Naive B cell (primary cell): ENCODE results near the gene FAM184A. TPM values are rescaled to one million over a fixed set of nuclear protein-coding genes. Genes with fewer than 3 reads are reported as not detected.

Source experiments
- ATAC-seq, 2 donors: fragments of 150-1000 bp; cut with Tn5 transposase; 2 replicates each; pipeline ENCODE4 v1.10.0; 2021; ENCODE audit warnings: low read depth in 2 of 2, mild to moderate bottlenecking in 2 of 2, moderate library complexity in 2 of 2
- DNase-seq: peaks from one replicate; pipeline ENCODE4 v3.0.0; 2022
- H3K27ac Mint-ChIP-seq, 6 donors: one replicate each; pipeline ENCODE4 v1.8.0; 2020 to 2022; ENCODE audit warnings: mild to moderate bottlenecking in 6 of 6, mixed read lengths in 6 of 6, moderate library complexity in 5 of 6, inconsistent platforms in 2 of 6
- H3K27me3 Mint-ChIP-seq, 3 donors: one replicate each; pipeline ENCODE4 v1.8.0; 2021 to 2022; ENCODE audit warnings: mixed read lengths in 3 of 3, mild to moderate bottlenecking in 1 of 3
- H3K36me3 Mint-ChIP-seq, 2 donors: one replicate each; pipeline ENCODE4 v1.8.0; 2020 to 2022; ENCODE audit warnings: mixed read lengths in 2 of 2, inconsistent platforms in 1 of 2, mild to moderate bottlenecking in 1 of 2
- H3K4me1 Mint-ChIP-seq, 3 donors: one replicate each; pipeline ENCODE4 v1.8.0; 2020 to 2022; ENCODE audit warnings: mixed read lengths in 3 of 3, inconsistent platforms in 1 of 3, mild to moderate bottlenecking in 1 of 3, moderate library complexity in 1 of 3
- H3K4me3 Mint-ChIP-seq, 8 donors: one replicate each; pipeline ENCODE4 v1.8.0; 2020 to 2022; ENCODE audit warnings: mild to moderate bottlenecking in 8 of 8, mixed read lengths in 8 of 8, moderate library complexity in 8 of 8, inconsistent platforms in 2 of 8
- H3K9me3 Mint-ChIP-seq, 7 donors: one replicate each; pipeline ENCODE4 v1.8.0; 2020 to 2022; ENCODE audit warnings: mixed read lengths in 7 of 7, mild to moderate bottlenecking in 5 of 7, inconsistent platforms in 2 of 7, moderate library complexity in 1 of 7
- polyA plus RNA-seq, 6 donors: library from polyadenylated mRNA; unstranded; fragments of 300-500 nt; fragmentation: Illumina TruSeq; gene quantifications; one replicate each; pipeline ENCODE4 v1.2.3, GENCODE V29; 2021; ENCODE audit warnings: low read depth in 6 of 6

Gene FAM184A
- polyA plus RNA-seq, 6 donors from 2014 or later = not detected

GRCh38 chr6:118981884-118982574 lies 96.4 kb downstream of the FAM184A start:
- ATAC-seq (no peak), DNase-seq (no peak)
- Mint-ChIP-seq H3K27ac (no peak overlapping the region), H3K4me3 (no peak overlapping the region), H3K4me1 (no peaks in the 10 kb centered on the region), H3K27me3 (no peaks in the 10 kb centered on the region), H3K36me3 (no peaks in the 10 kb centered on the region), H3K9me3 (no peaks in the 10 kb centered on the region)

GRCh38 chr6:118980063-118980462 lies 98.4 kb downstream of the FAM184A start:
- DNase-seq (no peak), ATAC-seq (no peak)
- no peaks in the 10 kb centered on the region for H3K36me3 Mint-ChIP-seq
- no peaks in the 10 kb centered on the region for H3K9me3 Mint-ChIP-seq
- no peaks in the 10 kb centered on the region for H3K4me1 Mint-ChIP-seq
- H3K4me3 Mint-ChIP-seq = no peak overlapping the region
- no peak overlapping the region for H3K27ac Mint-ChIP-seq
- H3K27me3 Mint-ChIP-seq = no peaks in the 10 kb centered on the region

GRCh38 chr6:118974790-118975189 lies 103.7 kb downstream of the FAM184A start:
- Mint-ChIP-seq H3K4me3 (no peak overlapping the region), H3K27me3 (no peaks in the 10 kb centered on the region), H3K27ac (no peak overlapping the region), H3K9me3 (no peaks in the 10 kb centered on the region), H3K36me3 (no peaks in the 10 kb centered on the region), H3K4me1 (no peaks in the 10 kb centered on the region)
- no peak for ATAC-seq
- no peak for DNase-seq

GRCh38 chr6:118971682-118972081 lies 106.8 kb downstream of the FAM184A start:
- H3K27ac Mint-ChIP-seq = no peak overlapping the region
- H3K4me3 Mint-ChIP-seq = no peak overlapping the region
- ATAC-seq = no peak
- DNase-seq = no peak
- H3K27me3 Mint-ChIP-seq = no peaks in the 10 kb centered on the region
- peaks cover 0 to 2% (median 0%) of the 10 kb centered on the region in 7 donors for H3K9me3 Mint-ChIP-seq
- no peaks in the 10 kb centered on the region for H3K4me1 Mint-ChIP-seq
- H3K36me3 Mint-ChIP-seq = no peaks in the 10 kb centered on the region

GRCh38 chr6:118970866-118971265 lies 107.6 kb downstream of the FAM184A start:
- Mint-ChIP-seq H3K4me3 (no peak overlapping the region), H3K27me3 (no peaks in the 10 kb centered on the region), H3K4me1 (no peaks in the 10 kb centered on the region), H3K36me3 (no peaks in the 10 kb centered on the region), H3K9me3 (peaks cover 0 to 2% (median 0%) of the 10 kb centered on the region in 7 donors), H3K27ac (no peak overlapping the region)
- DNase-seq (no peak), ATAC-seq (no peak)

GRCh38 chr6:118968416-118968815 lies 110.0 kb downstream of the FAM184A start:
- no peak for DNase-seq

GRCh38 chr6:118967239-118967638 lies 111.2 kb downstream of the FAM184A start:
- Mint-ChIP-seq H3K4me1 (no peaks in the 10 kb centered on the region), H3K27ac (no peak overlapping the region), H3K9me3 (peaks cover 0 to 2% (median 0%) of the 10 kb centered on the region in 7 donors), H3K27me3 (no peaks in the 10 kb centered on the region), H3K36me3 (no peaks in the 10 kb centered on the region), H3K4me3 (no peak overlapping the region)
- ATAC-seq (no peak), DNase-seq (no peak)

More at GRCh38 chr6:118968416-118968815, 110.0 kb downstream of the FAM184A start:
- H3K9me3 Mint-ChIP-seq = peaks cover 0 to 2% (median 0%) of the 10 kb centered on the region in 7 donors
- no peak for ATAC-seq
- no peaks in the 10 kb centered on the region for H3K4me1 Mint-ChIP-seq
- no peaks in the 10 kb centered on the region for H3K36me3 Mint-ChIP-seq
- H3K4me3 Mint-ChIP-seq = no peak overlapping the region
- no peak overlapping the region for H3K27ac Mint-ChIP-seq
- no peaks in the 10 kb centered on the region for H3K27me3 Mint-ChIP-seq

GRCh38 chr6:118965843-118966370 lies 112.6 kb downstream of the FAM184A start:
- H3K9me3 Mint-ChIP-seq = peaks cover 0 to 2% (median 0%) of the 10 kb centered on the region in 7 donors
- ATAC-seq (no peak), DNase-seq (no peak)
- H3K27me3 Mint-ChIP-seq = no peaks in the 10 kb centered on the region
- peak overlapping the region in 1 of 8 donors; percentile 2 for H3K4me3 Mint-ChIP-seq
- H3K27ac Mint-ChIP-seq = no peak overlapping the region
- H3K36me3 Mint-ChIP-seq = no peaks in the 10 kb centered on the region
- no peaks in the 10 kb centered on the region for H3K4me1 Mint-ChIP-seq

- peaks cover 0 to 2% (median 0%) of the 10 kb centered on the region in 7 donors for H3K9me3 Mint-ChIP-seq
- H3K27ac Mint-ChIP-seq = no peak overlapping the region
- no peaks in the 10 kb centered on the region for H3K36me3 Mint-ChIP-seq
- ATAC-seq (no peak), DNase-seq (no peak)
- no peaks in the 10 kb centered on the region for H3K27me3 Mint-ChIP-seq
- H3K4me3 Mint-ChIP-seq = no peak overlapping the region
- H3K4me1 Mint-ChIP-seq = no peaks in the 10 kb centered on the region
Observed at GRCh38 chr6:118965371-118965770, 113.1 kb downstream of the FAM184A start.

- Mint-ChIP-seq H3K36me3 (no peaks in the 10 kb centered on the region), H3K9me3 (no peaks in the 10 kb centered on the region), H3K27me3 (no peaks in the 10 kb centered on the region), H3K27ac (no peak overlapping the region), H3K4me1 (peaks cover 0 to 6% (median 0%) of the 10 kb centered on the region in 3 donors), H3K4me3 (no peak overlapping the region)
- no peak for ATAC-seq
- DNase-seq = no peak
Observed at GRCh38 chr6:118963003-118963402, 115.5 kb downstream of the FAM184A start.

GRCh38 chr6:118959903-118960302 lies 118.6 kb downstream of the FAM184A start:
- DNase-seq (no peak), ATAC-seq (no peak)
- H3K27ac Mint-ChIP-seq = no peak overlapping the region
- no peaks in the 10 kb centered on the region for H3K9me3 Mint-ChIP-seq
- H3K27me3 Mint-ChIP-seq = no peaks in the 10 kb centered on the region
- no peaks in the 10 kb centered on the region for H3K36me3 Mint-ChIP-seq
- H3K4me3 Mint-ChIP-seq = no peak overlapping the region
- H3K4me1 Mint-ChIP-seq = peaks cover 0 to 6% (median 0%) of the 10 kb centered on the region in 3 donors

GRCh38 chr6:118953391-118953790 lies 125.1 kb downstream of the FAM184A start:
- no peaks in the 10 kb centered on the region for H3K27me3 Mint-ChIP-seq
- no peak overlapping the region for H3K4me3 Mint-ChIP-seq
- H3K27ac Mint-ChIP-seq = no peak overlapping the region
- ATAC-seq (no peak), DNase-seq (no peak)
- H3K4me1 Mint-ChIP-seq = peaks cover 0 to 7% (median 6%) of the 10 kb centered on the region in 3 donors
- H3K36me3 Mint-ChIP-seq = no peaks in the 10 kb centered on the region
- H3K9me3 Mint-ChIP-seq = peaks cover 0 to 13% (median 3%) of the 10 kb centered on the region in 7 donors

GRCh38 chr6:118952683-118953082 lies 125.8 kb downstream of the FAM184A start:
- Mint-ChIP-seq H3K27ac (no peak overlapping the region), H3K9me3 (peaks cover 0 to 13% (median 3%) of the 10 kb centered on the region in 7 donors), H3K4me3 (no peak overlapping the region)

GRCh38 chr6:118945217-118945616 lies 133.2 kb downstream of the FAM184A start:
- H3K9me3 Mint-ChIP-seq = peaks cover 6 to 58% (median 41%) of the 10 kb centered on the region in 7 donors
- peaks cover 4 to 9% (median 7%) of the 10 kb centered on the region in 3 donors for H3K4me1 Mint-ChIP-seq
- DNase-seq (no peak), ATAC-seq (no peak)
- no peak overlapping the region for H3K27ac Mint-ChIP-seq
- H3K4me3 Mint-ChIP-seq = no peak overlapping the region
- H3K27me3 Mint-ChIP-seq = no peaks in the 10 kb centered on the region
- peaks cover 19 to 39% of the 10 kb centered on the region in 2 donors for H3K36me3 Mint-ChIP-seq

More at GRCh38 chr6:118952683-118953082, 125.8 kb downstream of the FAM184A start:
- ATAC-seq = peak; percentile 63 to 74
- Mint-ChIP-seq H3K36me3 (peaks cover 0 to 1% of the 10 kb centered on the region in 2 donors), H3K4me1 (peaks cover 0 to 7% (median 6%) of the 10 kb centered on the region in 3 donors), H3K27me3 (no peaks in the 10 kb centered on the region)
- DNase-seq = no peak
